ENCODE measurements around the gene MYH9.
"Not testable (repeated sequence)": the region's sequence is repeated elsewhere in the genome, so short reads cannot be mapped to it uniquely, and the experiment has no call there.

MYH9 gene

DNA sequence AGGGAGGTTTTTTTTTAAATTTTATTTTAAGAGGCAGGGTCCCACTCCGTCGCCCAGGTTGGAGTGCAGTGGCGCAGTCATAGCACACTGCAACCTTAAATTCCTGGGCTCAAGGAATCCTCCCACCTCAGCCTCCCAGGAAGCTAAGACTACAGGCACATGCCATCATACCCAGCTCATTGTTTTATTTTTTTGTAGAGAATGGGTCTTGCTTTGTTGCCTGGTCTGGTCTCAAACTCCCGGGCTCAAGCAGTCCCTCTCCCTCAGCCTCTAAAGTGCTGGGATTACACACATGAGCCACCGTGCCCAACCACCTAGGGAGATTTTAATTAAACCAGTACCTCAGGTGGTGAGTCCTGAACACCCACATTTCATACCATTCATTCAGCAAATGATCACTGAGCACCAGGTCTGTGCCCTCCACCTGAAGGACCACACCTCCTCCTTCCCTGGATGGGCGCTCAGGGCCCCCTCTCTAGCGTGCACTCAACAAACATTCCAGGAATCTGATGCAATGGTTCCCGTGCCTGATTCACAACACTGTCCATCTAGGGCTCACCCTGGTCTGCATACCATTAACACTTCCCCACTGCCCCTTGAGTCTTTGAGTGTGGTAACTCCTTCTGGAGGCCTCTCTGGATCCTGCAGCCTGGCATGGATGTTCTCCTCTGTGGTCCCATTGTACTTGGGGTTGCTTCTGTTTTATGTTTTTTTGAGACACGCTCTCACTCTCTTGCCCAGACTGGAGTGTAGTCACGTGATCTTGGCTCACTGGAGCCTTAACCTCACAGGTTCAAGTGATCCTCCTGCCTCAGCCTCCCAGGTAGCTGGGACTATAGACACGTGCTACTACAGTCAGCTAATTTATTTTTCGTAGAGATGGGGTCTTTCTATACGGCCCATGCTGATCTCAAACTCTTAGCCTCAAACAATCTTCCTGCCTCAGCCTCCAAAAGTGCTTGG lies 9.6 kb upstream of the MYH9 start:
- no peaks in the 10 kb centered on the region for H3K4me1 ChIP-seq (ENCODE audit: control insufficient read depth, insufficient read depth, low read length)
- no peak overlapping the region for H3K27ac ChIP-seq (ENCODE audit: low read length)
- H3K9me3 ChIP-seq (ENCODE audit: control insufficient read depth in 2 of 2, low read length in 2 of 2) = no peaks in the 10 kb centered on the region

GRCh38 chr22:36395915-36396314 lies 8.1 kb upstream of the MYH9 start:
- Histone ChIP-seq H3K27me3 (ENCODE audit: control insufficient read depth in 1 of 2, insufficient read depth in 2 of 2, low read length in 2 of 2) (no peaks in the 10 kb centered on the region), H3K9me3 (ENCODE audit: control insufficient read depth in 2 of 2, low read length in 2 of 2) (no peaks in the 10 kb centered on the region), H3K27ac (ENCODE audit: low read length) (no peak overlapping the region), H3K4me3 (ENCODE audit: low read length in 2 of 2) (no peak overlapping the region), H3K9ac (ENCODE audit: low read length in 2 of 2) (no peak overlapping the region), H3K36me3 (ENCODE audit: control insufficient read depth in 2 of 2, insufficient read depth in 2 of 2, low read length in 2 of 2) (peaks cover 6 to 7% of the 10 kb centered on the region in 2 donors), H3K4me1 (ENCODE audit: control insufficient read depth, insufficient read depth, low read length) (no peaks in the 10 kb centered on the region)

More for the DNA sequence above, 9.6 kb upstream of the MYH9 start:
- Histone ChIP-seq H3K27me3 (ENCODE audit: control insufficient read depth in 1 of 2, insufficient read depth in 2 of 2, low read length in 2 of 2) (no peaks in the 10 kb centered on the region), H3K36me3 (ENCODE audit: control insufficient read depth in 2 of 2, insufficient read depth in 2 of 2, low read length in 2 of 2) (peaks cover 6 to 7% of the 10 kb centered on the region in 2 donors), H3K4me3 (ENCODE audit: low read length in 2 of 2) (no peak overlapping the region), H3K9ac (ENCODE audit: low read length in 2 of 2) (no peak overlapping the region)

DNA sequence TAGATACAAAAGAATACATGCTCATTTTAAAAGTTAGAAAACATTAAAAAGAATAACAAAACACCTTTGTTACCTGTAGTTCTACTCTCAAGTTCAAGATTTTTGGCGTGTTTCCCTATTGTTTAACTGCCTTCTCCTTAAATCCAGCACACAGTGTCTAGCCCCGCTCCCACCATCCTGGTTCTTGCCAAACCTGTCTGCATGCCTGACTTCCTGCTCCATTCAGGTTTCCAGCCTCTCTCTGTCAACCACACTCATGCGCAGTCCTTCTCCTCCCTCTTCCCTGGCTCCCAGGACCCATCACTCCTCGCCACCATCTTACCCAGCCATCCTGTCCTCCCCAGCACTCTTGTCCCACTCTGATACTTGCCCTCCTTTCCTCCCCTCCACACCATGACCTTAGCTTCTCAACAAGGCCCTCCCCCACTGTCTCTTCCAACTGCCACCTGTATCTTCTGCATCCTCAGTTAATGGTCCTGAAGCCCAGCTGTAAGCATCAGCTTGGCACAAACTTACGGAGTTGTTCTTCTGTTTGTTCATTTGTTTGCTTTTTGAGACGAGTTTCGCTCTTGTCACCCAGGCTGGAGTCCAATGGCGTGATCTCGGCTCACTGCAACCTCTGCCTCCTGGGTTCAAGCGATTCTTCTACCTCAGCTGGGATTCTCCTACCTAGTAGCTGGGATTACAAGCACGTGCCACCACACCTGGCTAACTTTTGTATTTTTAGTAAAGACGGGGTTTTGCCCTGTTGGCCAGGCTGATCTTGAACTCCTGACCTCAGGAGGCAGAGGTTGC lies 7.5 kb upstream of the MYH9 start:
- H3K9ac ChIP-seq (ENCODE audit: low read length in 2 of 2) = no peak overlapping the region
- H3K36me3 ChIP-seq (ENCODE audit: control insufficient read depth in 2 of 2, insufficient read depth in 2 of 2, low read length in 2 of 2) = peaks cover 6 to 7% of the 10 kb centered on the region in 2 donors
- H3K4me1 ChIP-seq (ENCODE audit: control insufficient read depth, insufficient read depth, low read length) = no peaks in the 10 kb centered on the region
- H3K9me3 ChIP-seq (ENCODE audit: control insufficient read depth in 2 of 2, low read length in 2 of 2) = no peaks in the 10 kb centered on the region
- H3K4me3 ChIP-seq (ENCODE audit: low read length in 2 of 2) = no peak overlapping the region
- no peaks in the 10 kb centered on the region for H3K27me3 ChIP-seq (ENCODE audit: control insufficient read depth in 1 of 2, insufficient read depth in 2 of 2, low read length in 2 of 2)
- no peak overlapping the region for H3K27ac ChIP-seq (ENCODE audit: low read length)

- Histone ChIP-seq H3K36me3 (ENCODE audit: control insufficient read depth in 2 of 2, insufficient read depth in 2 of 2, low read length in 2 of 2) (peaks cover 0 to 4% of the 10 kb centered on the region in 2 donors), H3K27me3 (ENCODE audit: control insufficient read depth in 1 of 2, insufficient read depth in 2 of 2, low read length in 2 of 2) (no peaks in the 10 kb centered on the region), H3K4me1 (ENCODE audit: control insufficient read depth, insufficient read depth, low read length) (peaks cover 1% of the 10 kb centered on the region), H3K27ac (ENCODE audit: low read length) (no peak overlapping the region), H3K9ac (ENCODE audit: low read length in 2 of 2) (no peak overlapping the region), H3K9me3 (ENCODE audit: control insufficient read depth in 2 of 2, low read length in 2 of 2) (no peaks in the 10 kb centered on the region), H3K4me3 (ENCODE audit: low read length in 2 of 2) (no peak overlapping the region)
Measured at GRCh38 chr22:36391638-36392037, 3.9 kb upstream of the MYH9 start.

- peaks cover 22% of the 10 kb centered on the region for H3K4me1 ChIP-seq (ENCODE audit: control insufficient read depth, insufficient read depth, low read length)
- H3K4me3 ChIP-seq (ENCODE audit: low read length in 2 of 2) = peak overlapping the region; percentile 80 to 91
- H3K9ac ChIP-seq (ENCODE audit: low read length in 2 of 2) = peak overlapping the region; percentile 73 to 88
- not testable (repeated sequence) for H3K27ac ChIP-seq (ENCODE audit: low read length); H3K9me3 ChIP-seq (ENCODE audit: control insufficient read depth in 2 of 2, low read length in 2 of 2); H3K36me3 ChIP-seq (ENCODE audit: control insufficient read depth in 2 of 2, insufficient read depth in 2 of 2, low read length in 2 of 2); H3K27me3 ChIP-seq (ENCODE audit: control insufficient read depth in 1 of 2, insufficient read depth in 2 of 2, low read length in 2 of 2)
Measured at GRCh38 chr22:36389122-36389521, 1.4 kb upstream of the MYH9 start.

DNA sequence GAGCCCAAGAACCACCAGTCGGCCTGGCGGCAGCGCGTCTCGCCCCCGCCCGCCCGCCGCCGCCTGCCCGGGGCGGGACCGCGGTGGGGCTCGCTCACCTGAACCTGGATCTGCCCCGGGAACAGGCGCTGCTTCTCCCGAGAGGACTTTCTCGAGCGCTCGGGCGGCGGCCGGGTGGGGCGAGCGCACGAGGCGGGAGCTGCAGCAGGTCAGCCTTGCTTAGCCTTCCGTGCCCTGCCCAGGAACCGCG lies 133 bp downstream of the MYH9 start:
- Histone ChIP-seq H3K4me1 (ENCODE audit: control insufficient read depth, insufficient read depth, low read length) (peaks cover 34% of the 10 kb centered on the region), H3K27ac (ENCODE audit: low read length) (peak overlapping the region; percentile 96), H3K9me3 (ENCODE audit: control insufficient read depth in 2 of 2, low read length in 2 of 2) (no peaks in the 10 kb centered on the region), H3K9ac (ENCODE audit: low read length in 2 of 2) (peak overlapping the region; percentile 95 to 98), H3K36me3 (ENCODE audit: control insufficient read depth in 2 of 2, insufficient read depth in 2 of 2, low read length in 2 of 2) (peaks cover 6% of the 10 kb centered on the region in 2 donors), H3K27me3 (ENCODE audit: control insufficient read depth in 1 of 2, insufficient read depth in 2 of 2, low read length in 2 of 2) (no peaks in the 10 kb centered on the region), H3K4me3 (ENCODE audit: low read length in 2 of 2) (peak overlapping the region; percentile 91 to 92)

DNA sequence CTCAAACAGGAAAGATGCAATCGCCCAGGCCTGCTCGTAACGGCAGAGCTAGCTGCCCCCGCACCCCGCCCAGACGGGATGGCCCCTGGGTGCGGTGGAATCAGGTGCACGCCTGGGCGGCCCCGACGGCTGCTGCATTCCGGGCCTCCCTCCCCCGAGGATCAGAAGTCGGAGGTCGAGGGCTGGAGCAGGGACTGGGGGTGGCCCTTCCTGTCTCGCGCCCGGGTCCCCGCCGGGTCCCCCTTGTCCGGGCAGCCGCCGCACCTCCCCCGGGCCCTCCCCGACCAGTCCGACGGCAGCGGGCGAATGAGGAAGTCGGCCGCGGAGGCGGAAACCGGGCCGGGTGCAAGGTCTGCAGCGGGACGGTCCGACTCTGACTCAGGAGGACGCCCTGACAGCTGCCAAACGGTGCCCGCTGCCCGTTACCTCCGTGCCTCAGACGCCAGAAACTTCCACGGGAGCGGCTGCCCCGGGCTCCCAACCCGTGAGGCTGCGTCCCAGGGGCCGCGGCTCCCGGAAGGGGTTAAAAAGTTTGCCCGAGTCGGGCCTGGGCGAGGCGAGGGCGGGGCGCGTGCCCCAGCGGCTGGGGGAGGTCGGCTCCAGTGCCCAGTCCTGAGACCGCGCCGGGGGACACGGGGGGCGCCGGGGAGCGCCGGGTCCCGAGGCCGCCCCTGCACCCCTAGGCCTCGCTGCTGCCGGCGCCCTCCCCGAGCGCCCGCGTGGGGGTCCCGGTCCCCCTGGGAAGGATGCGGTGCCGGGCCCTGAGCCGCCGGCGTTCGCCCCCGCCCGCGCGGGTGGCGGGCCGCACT lies 663 bp downstream of the MYH9 start:
- Histone ChIP-seq H3K27ac (ENCODE audit: low read length) (peak overlapping the region; percentile 96), H3K9ac (ENCODE audit: low read length in 2 of 2) (peak overlapping the region; percentile 95 to 98), H3K4me1 (ENCODE audit: control insufficient read depth, insufficient read depth, low read length) (peaks cover 35% of the 10 kb centered on the region), H3K4me3 (ENCODE audit: low read length in 2 of 2) (peak overlapping the region; percentile 91 to 92), H3K9me3 (ENCODE audit: control insufficient read depth in 2 of 2, low read length in 2 of 2) (no peaks in the 10 kb centered on the region), H3K27me3 (ENCODE audit: control insufficient read depth in 1 of 2, insufficient read depth in 2 of 2, low read length in 2 of 2) (no peaks in the 10 kb centered on the region), H3K36me3 (ENCODE audit: control insufficient read depth in 2 of 2, insufficient read depth in 2 of 2, low read length in 2 of 2) (peaks cover 6% of the 10 kb centered on the region in 2 donors)

- Histone ChIP-seq H3K9me3 (ENCODE audit: control insufficient read depth in 2 of 2, low read length in 2 of 2) (no peaks in the 10 kb centered on the region), H3K9ac (ENCODE audit: low read length in 2 of 2) (peak overlapping the region; percentile 95 to 98), H3K27me3 (ENCODE audit: control insufficient read depth in 1 of 2, insufficient read depth in 2 of 2, low read length in 2 of 2) (no peaks in the 10 kb centered on the region), H3K36me3 (ENCODE audit: control insufficient read depth in 2 of 2, insufficient read depth in 2 of 2, low read length in 2 of 2) (peaks cover 6% of the 10 kb centered on the region in 2 donors), H3K4me1 (ENCODE audit: control insufficient read depth, insufficient read depth, low read length) (peaks cover 42% of the 10 kb centered on the region), H3K27ac (ENCODE audit: low read length) (peak overlapping the region; percentile 96), H3K4me3 (ENCODE audit: low read length in 2 of 2) (peak overlapping the region; percentile 91 to 92)
Measured at GRCh38 chr22:36386351-36386899, 1.3 kb downstream of the MYH9 start.

DNA sequence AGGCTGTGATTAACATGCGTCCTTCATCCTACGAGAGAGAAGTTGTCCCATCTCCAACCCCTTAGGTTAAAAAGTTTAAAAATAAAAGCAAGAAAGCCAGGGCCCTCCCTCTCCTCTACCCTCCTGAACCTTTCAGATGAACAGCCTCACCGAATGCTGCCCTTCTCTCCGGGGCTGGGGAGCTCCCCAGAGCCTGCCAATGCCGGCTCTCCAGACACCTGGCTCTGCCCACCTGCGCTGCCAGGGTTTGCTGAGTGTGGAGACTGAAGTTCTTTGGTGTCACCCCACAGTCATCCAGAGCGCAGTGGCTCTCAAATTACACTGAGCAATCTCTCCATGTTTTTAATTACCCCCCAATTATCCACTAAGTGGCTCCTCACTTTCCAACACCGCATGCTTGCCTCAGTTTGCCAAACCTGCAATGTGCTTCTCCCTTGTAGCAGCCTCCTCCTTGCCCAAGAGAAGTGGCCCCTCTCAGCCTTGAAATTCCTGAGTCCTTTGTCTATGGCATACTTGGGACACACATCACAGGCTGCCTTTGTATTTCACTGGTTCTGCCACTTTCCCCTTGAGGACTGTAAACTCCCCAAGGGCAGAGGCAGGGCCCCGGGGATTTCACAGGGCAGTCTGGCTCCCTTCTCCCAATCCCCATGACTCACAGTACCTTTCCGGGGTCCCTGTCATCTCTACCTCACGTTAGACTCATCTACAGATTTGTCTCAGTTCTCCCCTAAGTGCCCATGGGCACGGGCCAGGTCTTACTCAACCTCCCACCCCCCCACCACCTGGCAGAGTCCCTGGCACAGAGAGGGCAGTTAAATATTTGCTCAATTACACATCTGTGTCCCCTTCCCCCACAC lies 2.0 kb downstream of the MYH9 start:
- H3K9me3 ChIP-seq (ENCODE audit: control insufficient read depth in 2 of 2, low read length in 2 of 2) = no peaks in the 10 kb centered on the region
- peaks cover 6% of the 10 kb centered on the region in 2 donors for H3K36me3 ChIP-seq (ENCODE audit: control insufficient read depth in 2 of 2, insufficient read depth in 2 of 2, low read length in 2 of 2)
- H3K27me3 ChIP-seq (ENCODE audit: control insufficient read depth in 1 of 2, insufficient read depth in 2 of 2, low read length in 2 of 2) = no peaks in the 10 kb centered on the region
- peaks cover 49% of the 10 kb centered on the region for H3K4me1 ChIP-seq (ENCODE audit: control insufficient read depth, insufficient read depth, low read length)
- peak overlapping the region; percentile 95 to 98 for H3K9ac ChIP-seq (ENCODE audit: low read length in 2 of 2)
- H3K27ac ChIP-seq (ENCODE audit: low read length) = peak overlapping the region; percentile 96
- peak overlapping the region; percentile 91 to 92 for H3K4me3 ChIP-seq (ENCODE audit: low read length in 2 of 2)
